H1 (cell line): Measurements from ENCODE around the gene FXR2. TPM values are rescaled to one million over a fixed set of nuclear protein-coding genes. Genes with fewer than 3 reads are reported as not detected.

Source experiments
- CTCF ChIA-PET: fragments of 300-600 bp; sonication (Branson Sonifier 250); formaldehyde crosslinking; loops from one replicate; lab custom pipeline; 2021; ENCODE audit not compliant: partially characterized antibody; lab: Charles Lee
- POLR2A ChIA-PET: fragments of 300-600 bp; sonication (Branson Sonifier 250); formaldehyde crosslinking; loops from one replicate; lab custom pipeline; 2021; ENCODE audit warnings: inconsistent platforms; ENCODE audit not compliant: partially characterized antibody; lab: Charles Lee
- DNase-seq, 2 experiments: peaks; one replicate each; pipeline versions ENCODE4 v3.0.0 to v3.0.0-alpha.2; 2010 to 2022; ENCODE audit warnings: low spot score in 2 of 2, low read depth in 1 of 2, mixed read lengths in 1 of 2
- FAIRE-seq: peaks from 2 replicates; lab custom pipeline; 2011; peaks lifted over from hg19 to GRCh38; lab: Jason Lieb, UNC
- H2AFZ ChIP-seq: 2 replicates; pipeline ENCODE4 v1.8.1; 2012; ENCODE audit warnings: low read length, inconsistent platforms
- H2AK5ac ChIP-seq: 2 replicates; pipeline ENCODE4 v1.6.1; 2013; ENCODE audit warnings: low read depth, low read length
- H2BK120ac ChIP-seq: replicated peaks from 2 replicates; pipeline ENCODE3; 2013; ENCODE audit warnings: low read depth, low read length, inconsistent platforms
- H2BK12ac ChIP-seq: 2 replicates; pipeline ENCODE4 v1.6.1; 2013; ENCODE audit warnings: low read depth, low read length
- H2BK15ac ChIP-seq: 2 replicates; pipeline ENCODE4 v1.6.1; 2013; ENCODE audit warnings: low read length
- H2BK20ac ChIP-seq: 2 replicates; pipeline ENCODE4 v1.6.1; 2013; ENCODE audit warnings: low read length
- H2BK5ac ChIP-seq: 2 replicates; pipeline ENCODE4 v1.6.1; 2013; ENCODE audit warnings: low read depth, low read length
- H3K14ac ChIP-seq: 2 replicates; pipeline ENCODE4 v1.6.1; 2013; ENCODE audit warnings: inconsistent platforms; ENCODE audit not compliant: insufficient read length
- H3K18ac ChIP-seq: 2 replicates; pipeline ENCODE4 v1.6.1; 2013; ENCODE audit warnings: low read length; ENCODE audit errors: extremely low read depth
- H3K23ac ChIP-seq: 2 replicates; pipeline ENCODE4 v1.6.1; 2013; ENCODE audit warnings: inconsistent platforms; ENCODE audit not compliant: insufficient read length
- H3K23me2 ChIP-seq: 2 replicates; pipeline ENCODE4 v1.6.1; 2013; ENCODE audit warnings: low read depth, low read length
- H3K27ac ChIP-seq: 2 replicates; pipeline ENCODE4 v1.6.1; 2011; ENCODE audit warnings: low read depth, low read length, inconsistent platforms
- H3K27me3 ChIP-seq, 4 experiments: replicated peaks in 1 of 4; 1 replicate in 1 of 4; 2 replicates in 3 of 4; pipeline versions ENCODE4 v1.6.1 to v1.8.1; 2011 to 2013; ENCODE audit warnings: low read length in 3 of 4, mild to moderate bottlenecking in 3 of 4, inconsistent platforms in 2 of 4, mixed read lengths in 2 of 4, moderate library complexity in 1 of 4; ENCODE audit not compliant: control insufficient read depth in 3 of 4, insufficient read depth in 3 of 4; ENCODE audit errors: extremely low read depth in 1 of 4
- H3K36me3 ChIP-seq, 4 experiments: 2 replicates each; pipeline versions ENCODE4 v1.6.1 to v1.8.1; 2011 to 2013; ENCODE audit warnings: mild to moderate bottlenecking in 4 of 4, low read length in 3 of 4, moderate library complexity in 2 of 4, control low read depth in 1 of 4, inconsistent platforms in 1 of 4; ENCODE audit not compliant: insufficient read depth in 4 of 4, control insufficient read depth in 2 of 4
- H3K4ac ChIP-seq: replicated peaks from 2 replicates; pipeline ENCODE3; 2013; ENCODE audit warnings: low read length, low read depth, mixed read lengths, inconsistent platforms; ENCODE audit not compliant: insufficient read length
- H3K4me1 ChIP-seq, 4 experiments: replicated peaks in 1 of 4; 1 replicate in 1 of 4; 2 replicates in 3 of 4; pipeline versions ENCODE4 v1.6.1 to v1.8.1; 2011 to 2013; ENCODE audit warnings: low read length in 3 of 4, inconsistent platforms in 2 of 4, mixed read lengths in 1 of 4; ENCODE audit not compliant: insufficient read depth in 4 of 4, control insufficient read depth in 3 of 4
- H3K4me2 ChIP-seq, 2 experiments: 2 replicates each; pipeline versions ENCODE4 v1.6.1 to v1.8.1; 2011 to 2013; ENCODE audit warnings: low read depth in 2 of 2, low read length in 2 of 2, control low read depth in 1 of 2, inconsistent platforms in 1 of 2, mild to moderate bottlenecking in 1 of 2; ENCODE audit not compliant: insufficient read depth in 1 of 2
- H3K4me3 ChIP-seq, 4 experiments: fragments of 200-600, 300-600 bp in 1 of 4; sonication (generic), shearing (Covaris generic), sonication (Bioruptor Twin) in 1 of 4; 2 replicates each; pipeline versions ENCODE4 v1.5.1 to v1.8.1; 2011 to 2016; ENCODE audit warnings: low read length in 4 of 4, low read depth in 3 of 4, control low read depth in 2 of 4, inconsistent platforms in 2 of 4, mild to moderate bottlenecking in 2 of 4, mixed read lengths in 1 of 4, moderate library complexity in 1 of 4; ENCODE audit not compliant: insufficient read depth in 2 of 4; ENCODE audit errors: extremely low read depth in 1 of 4
- H3K56ac ChIP-seq: replicated peaks from 2 replicates; pipeline ENCODE3; 2013; ENCODE audit warnings: low read depth, mild to moderate bottlenecking, mixed read lengths, low read length, inconsistent platforms; ENCODE audit not compliant: insufficient read length
- H3K79me1 ChIP-seq: 2 replicates; pipeline ENCODE4 v1.6.1; 2013; ENCODE audit warnings: low read depth, low read length, control low read depth
- H3K79me2 ChIP-seq, 2 experiments: 2 replicates each; pipeline versions ENCODE4 v1.6.1 to v1.8.1; 2012 to 2013; ENCODE audit warnings: low read length in 2 of 2, mild to moderate bottlenecking in 2 of 2, inconsistent platforms in 1 of 2; ENCODE audit not compliant: insufficient read depth in 2 of 2, control insufficient read depth in 1 of 2
- H3K9ac ChIP-seq, 4 experiments: replicated peaks in 1 of 4; 1 replicate in 1 of 4; 2 replicates in 3 of 4; pipeline versions ENCODE4 v1.6.1 to v1.8.1; 2011 to 2013; ENCODE audit warnings: low read depth in 3 of 4, low read length in 3 of 4, control low read depth in 2 of 4, mild to moderate bottlenecking in 2 of 4, moderate library complexity in 2 of 4, inconsistent platforms in 1 of 4; ENCODE audit errors: extremely low read depth in 1 of 4
- H3K9me3 ChIP-seq, 2 experiments: 2 replicates each; pipeline versions ENCODE4 v1.6.1 to v1.8.1; 2012 to 2013; ENCODE audit warnings: mild to moderate bottlenecking in 2 of 2, moderate library complexity in 2 of 2, control low read depth in 1 of 2, inconsistent platforms in 1 of 2, low read depth in 1 of 2, low read length in 1 of 2, mixed read lengths in 1 of 2; ENCODE audit not compliant: insufficient read depth in 2 of 2
- H4K20me1 ChIP-seq, 2 experiments: replicated peaks in 1 of 2; 2 replicates each; pipeline versions ENCODE3 to v1.8.1; 2011 to 2013; ENCODE audit warnings: inconsistent platforms in 2 of 2, low read length in 2 of 2, mild to moderate bottlenecking in 1 of 2; ENCODE audit not compliant: insufficient read depth in 2 of 2, control insufficient read depth in 1 of 2
- H4K5ac ChIP-seq: 2 replicates; pipeline ENCODE4 v1.6.1; 2013; ENCODE audit warnings: low read length, low read depth, mixed read lengths, inconsistent platforms; ENCODE audit not compliant: insufficient read length
- H4K8ac ChIP-seq: 2 replicates; pipeline ENCODE4 v1.8.0; 2013; ENCODE audit warnings: mild to moderate bottlenecking, moderate library complexity, low read length, inconsistent platforms; ENCODE audit not compliant: insufficient read depth; ENCODE audit errors: extremely low read depth
- H4K91ac ChIP-seq: replicated peaks from 2 replicates; pipeline ENCODE3; 2013; ENCODE audit warnings: low read length, mixed read lengths, inconsistent platforms; ENCODE audit not compliant: insufficient read length
- ASH2L ChIP-seq: fragments of 200-600, 300-600 bp; sonication (generic); IDR thresholded peaks from one replicate; pipeline ENCODE4 v1.7.1; 2017; ENCODE audit warnings: low read length
- GTF2F1 ChIP-seq: IDR thresholded peaks from 2 replicates; pipeline ENCODE4 v1.6.1; 2012; ENCODE audit warnings: low read depth, low read length, improper control_type of control experiment, borderline replicate concordance
- MAFK ChIP-seq: IDR thresholded peaks from 2 replicates; pipeline ENCODE4 v1.6.1; 2012; ENCODE audit warnings: low read depth, mild to moderate bottlenecking, improper control_type of control experiment, low read length
- POLR2A ChIP-seq, 2 experiments: IDR thresholded peaks; 1 replicate in 1 of 2; 2 replicates in 1 of 2; pipeline ENCODE4 v1.6.1; 2011; ENCODE audit warnings: low read depth in 2 of 2, low read length in 2 of 2, mild to moderate bottlenecking in 2 of 2; ENCODE audit errors: control extremely low read depth in 1 of 2
- POLR2AphosphoS5 ChIP-seq: IDR thresholded peaks from 2 replicates; pipeline ENCODE4 v1.6.1; 2011; ENCODE audit warnings: low read depth, low read length
- POU5F1 ChIP-seq: IDR thresholded peaks from 2 replicates; pipeline ENCODE4 v1.6.1; 2011; ENCODE audit warnings: low read depth, mild to moderate bottlenecking, low read length, moderate library complexity
- RXRA ChIP-seq: IDR thresholded peaks from 2 replicates; pipeline ENCODE4 v1.6.1; 2011; ENCODE audit warnings: low read depth, mild to moderate bottlenecking, low read length, moderate library complexity; ENCODE audit not compliant: insufficient read depth
- SUZ12 ChIP-seq: fragments of 200-600 bp; sonication (generic); IDR thresholded peaks from 2 replicates; pipeline ENCODE4 v1.6.1; 2012; ENCODE audit warnings: mild to moderate bottlenecking, inconsistent platforms, low read length, moderate library complexity, mixed read lengths
- TAF1 ChIP-seq: IDR thresholded peaks from 2 replicates; pipeline ENCODE4 v1.6.1; 2011; ENCODE audit warnings: mild to moderate bottlenecking, low read depth, low read length
- YY1 ChIP-seq: IDR thresholded peaks from 2 replicates; pipeline ENCODE4 v1.6.1; 2011; ENCODE audit warnings: low read depth, mild to moderate bottlenecking, low read length
- WGBS, 2 experiments: shearing (Covaris generic) in 1 of 2; methylation state at CpG; one replicate each; pipeline versions ENCODE4 v1.1.6 to v1.1.7; 2013 to 2015; ENCODE audit warnings: low lambda C conversion rate in 2 of 2, mixed read lengths in 2 of 2, inconsistent platforms in 1 of 2, low coverage in 1 of 2, missing lambda C conversion rate in 1 of 2; ENCODE audit not compliant: insufficient replicate concordance in 2 of 2, insufficient coverage in 1 of 2, insufficient read length in 1 of 2; ENCODE audit errors: extremely low coverage in 1 of 2, missing lambda C conversion rate in 1 of 2; 5-methylcytosine and 5-hydroxymethylcytosine counted together
- polyA plus RNA-seq, 7 experiments: library from polyadenylated mRNA; depleted of rRNA in 3 of 7; stranded (reverse) in 5 of 7; unstranded in 2 of 7; fragments of >200 nt in 5 of 7; fragments of 200-250 nt in 2 of 7; gene quantifications; 1 replicate in 5 of 7; 2 replicates in 1 of 7; 4 replicates in 1 of 7; pipeline versions ENCODE4 v1.2.1 to v1.2.3, GENCODE V29; 2011 to 2013; ENCODE audit warnings: missing spikeins in 2 of 7, mixed read lengths in 2 of 7
- total RNA-seq: library from RNA; stranded (reverse); fragmentation: NEBNext Ultra II Directional; extraction: Animal tissue kit (Norgen Biotek cat#: 25700); gene quantifications from 2 replicates; pipeline ENCODE4 v1.2.1, GENCODE V29; 2021
- TF ChIP-seq, protein P1 (sequence below): IDR thresholded peaks from 2 replicates; pipeline ENCODE4 v1.6.1; 2012; ENCODE audit warnings: inconsistent platforms

FXR2 gene
- total and polyA plus RNA-seq, 2 of the 8 experiments (the other 6 are each of a cell fraction or from before 2014, with no cell fraction given): 26.2 to 44.0 TPM

DNA sequence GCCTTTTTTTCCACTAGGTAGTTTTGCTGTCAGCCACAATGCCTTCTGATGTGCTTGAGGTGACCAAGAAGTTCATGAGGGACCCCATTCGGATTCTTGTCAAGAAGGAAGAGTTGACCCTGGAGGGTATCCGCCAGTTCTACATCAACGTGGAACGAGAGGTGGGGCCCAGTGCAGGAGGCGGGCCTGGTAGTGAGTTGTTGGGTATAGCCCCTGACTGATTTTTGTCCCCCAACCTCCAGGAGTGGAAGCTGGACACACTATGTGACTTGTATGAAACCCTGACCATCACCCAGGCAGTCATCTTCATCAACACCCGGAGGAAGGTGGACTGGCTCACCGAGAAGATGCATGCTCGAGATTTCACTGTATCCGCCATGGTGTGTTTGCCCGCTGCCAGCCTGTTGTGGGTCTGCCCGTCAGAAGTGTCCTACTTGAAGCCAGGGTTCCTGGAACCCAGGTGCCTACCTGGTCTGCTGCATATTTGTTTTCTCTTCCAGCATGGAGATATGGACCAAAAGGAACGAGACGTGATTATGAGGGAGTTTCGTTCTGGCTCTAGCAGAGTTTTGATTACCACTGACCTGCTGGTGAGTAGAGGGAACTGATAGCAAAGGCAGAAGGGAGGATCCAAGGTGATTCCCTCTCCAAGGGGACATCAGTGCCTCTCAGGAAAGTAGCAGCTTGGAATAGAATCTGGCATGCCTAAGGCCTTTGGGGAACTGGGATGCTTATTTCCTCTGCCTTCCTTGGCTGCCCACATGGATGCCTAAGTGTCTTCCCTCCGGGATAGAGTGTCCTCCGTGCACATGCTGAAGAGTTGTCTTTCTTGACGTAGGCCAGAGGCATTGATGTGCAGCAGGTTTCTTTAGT is 37.1 kb downstream of the FXR2 start:
- no peak overlapping the region for H4K5ac ChIP-seq
- H3K56ac ChIP-seq: no peak overlapping the region
- no peak overlapping the region for H3K4me2 ChIP-seq
- no peak overlapping the region for H3K18ac ChIP-seq
- POLR2A ChIA-PET: interaction anchor here (0.8 to 37.5 kb wide), 12 partner anchors 5 to 263 kb away, joined by 3 to 1144 read pairs (median 5); partner anchors contain the start of genes ATP1B2, CD68, GPS2 and MPDU1
- peaks cover 4 to 12% (median 8%) of the 10 kb centered on the region in 4 experiments; a peak in 6 of 7 replicates for H3K4me1 ChIP-seq
- no peak for FAIRE-seq
- no peak overlapping the region for H2BK20ac ChIP-seq
- no peak overlapping the region for H2BK120ac ChIP-seq
- peaks cover 23 to 39% of the 10 kb centered on the region in 2 experiments for H3K79me2 ChIP-seq
- H3K27me3 ChIP-seq: no peaks in the 10 kb centered on the region
- peaks cover 2% of the 10 kb centered on the region; the same call in 1 of the 2 replicates for H3K23me2 ChIP-seq
- no peak overlapping the region for H3K9ac ChIP-seq
- H3K14ac ChIP-seq: no peak overlapping the region
- no peak overlapping the region for H2AK5ac ChIP-seq
- H3K79me1 ChIP-seq: peaks cover 7% of the 10 kb centered on the region; the same call in 1 of the 2 replicates
- H3K4me3 ChIP-seq: no peak overlapping the region
- H2BK15ac ChIP-seq: no peak overlapping the region
- no peak overlapping the region for H2BK12ac ChIP-seq
- no peak overlapping the region for H4K91ac ChIP-seq
- no peak overlapping the region for H3K27ac ChIP-seq
- CTCF ChIA-PET: interaction anchor here (0.6 kb wide), 1 partner anchor 126 kb away, joined by 4 read pairs; no protein-coding TSS in a partner anchor
- WGBS, 2 experiments: 95% methylated on average over 16 of the region's 17 CpGs; no CpG with 5 or more reads in 1 of the 2 experiments
- H3K4ac ChIP-seq: no peak overlapping the region
- DNase-seq: no peak
- peaks cover 27 to 32% of the 10 kb centered on the region in 2 experiments for H4K20me1 ChIP-seq
- no peak overlapping the region for H2AFZ ChIP-seq
- H3K9me3 ChIP-seq: no peaks in the 10 kb centered on the region
- H3K36me3 ChIP-seq: peaks cover 41 to 53% (median 48%) of the 10 kb centered on the region in 4 experiments
- no peak overlapping the region for H2BK5ac ChIP-seq
- H3K23ac ChIP-seq: no peak overlapping the region
- no peak overlapping the region for H4K8ac ChIP-seq
- TF ChIP-seq, protein P1, sequence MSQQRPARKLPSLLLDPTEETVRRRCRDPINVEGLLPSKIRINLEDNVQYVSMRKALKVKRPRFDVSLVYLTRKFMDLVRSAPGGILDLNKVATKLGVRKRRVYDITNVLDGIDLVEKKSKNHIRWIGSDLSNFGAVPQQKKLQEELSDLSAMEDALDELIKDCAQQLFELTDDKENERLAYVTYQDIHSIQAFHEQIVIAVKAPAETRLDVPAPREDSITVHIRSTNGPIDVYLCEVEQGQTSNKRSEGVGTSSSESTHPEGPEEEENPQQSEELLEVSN: no peak
- TF ChIP-seq POU5F1 (no peak), GTF2F1 (no peak), ASH2L (no peak), MAFK (no peak), SUZ12 (no peak), POLR2A (IDR thresholded peaks at IDR 0.05; ENCODE audit: control extremely low read depth in 1 of 2, low read depth in 2 of 2, low read length in 2 of 2) (peak; percentile 14 to 43; a peak in 2 of 3 replicates), RXRA (no peak), TAF1 (no peak), POLR2AphosphoS5 (peak; percentile 66), YY1 (no peak)
